HepG2 (cell line): Measurements from ENCODE around the gene GRID1. TPM values are rescaled to one million over a fixed set of nuclear protein-coding genes. Genes with fewer than 3 reads are reported as not detected.

Experiments used
- ATAC-seq: fragments of 200-7000 bp; cut with Tn5 transposase; 3 replicates; pipeline ENCODE4 v1.9.1; 2020; ENCODE audit warnings: mild to moderate bottlenecking, moderate library complexity
- BruUV-seq: library from RNA; stranded (reverse); fragments of 400-500 nt; replicated peaks from 2 replicates; lab custom pipeline; 2021; lab: Mats Ljungman, UMichigan
- CTCF ChIA-PET: fragments of 300-600 bp; formaldehyde crosslinking; extraction: SDS; loops from one replicate; lab custom pipeline; 2021; ENCODE audit warnings: low total read pairs, inconsistent platforms, low intra/inter-chr PET ratio; lab: Yijun Ruan, JAX
- POLR2A ChIA-PET: fragments of 350-600 bp; sonication (Branson Sonifier 250); formaldehyde crosslinking; loops from one replicate; lab custom pipeline; 2020; ENCODE audit warnings: antibody characterized with exemption, inconsistent platforms; lab: Yijun Ruan, JAX
- DNase-seq: peaks from one replicate; pipeline ENCODE4 v3.0.0-alpha.2; 2015; ENCODE audit warnings: low spot score
- FAIRE-seq: peaks from 3 replicates; lab custom pipeline; 2011; peaks lifted over from hg19 to GRCh38; lab: Jason Lieb, UNC
- H2AFZ ChIP-seq: one replicate; pipeline ENCODE4 v1.6.1; 2011; ENCODE audit warnings: low read length, inconsistent platforms
- H3K27ac ChIP-seq: fragments of 300-600 bp; 3 replicates; pipeline ENCODE4 v1.8.0; 2011; ENCODE audit warnings: mixed run types, mild to moderate bottlenecking, mixed read lengths, low read length, inconsistent platforms; ENCODE audit not compliant: insufficient read depth; ENCODE audit errors: extremely low read length
- H3K27me3 ChIP-seq, 2 experiments: fragments of 200-600 bp in 1 of 2; 2 replicates in 1 of 2; 3 replicates in 1 of 2; pipeline versions ENCODE4 v1.6.0 to v1.8.0; 2011; ENCODE audit warnings: low read length in 2 of 2, mild to moderate bottlenecking in 2 of 2, moderate library complexity in 2 of 2, inconsistent platforms in 1 of 2; ENCODE audit not compliant: insufficient read depth in 2 of 2, control insufficient read depth in 1 of 2
- H3K36me3 ChIP-seq, 2 experiments: fragments of 200-600 bp in 1 of 2; replicated peaks in 1 of 2; 2 replicates in 1 of 2; 3 replicates in 1 of 2; pipeline versions ENCODE4 v1.5.1 to v1.8.0; 2011; ENCODE audit warnings: low read length in 2 of 2, inconsistent platforms in 1 of 2; ENCODE audit not compliant: insufficient read depth in 2 of 2, control insufficient read depth in 1 of 2
- H3K4me1 ChIP-seq: 2 replicates; pipeline ENCODE4 v1.5.1; 2012; ENCODE audit warnings: low read length, inconsistent platforms; ENCODE audit not compliant: insufficient read depth
- H3K4me2 ChIP-seq: 2 replicates; pipeline ENCODE4 v1.6.0; 2011; ENCODE audit warnings: low read depth, low read length, inconsistent platforms
- H3K4me3 ChIP-seq, 3 experiments: fragments of 200-600 bp in 1 of 3; sonication (generic), shearing (Covaris generic) in 1 of 3; replicated peaks in 1 of 3; 2 replicates each; pipeline ENCODE4 v1.5.1; 2011 to 2016; ENCODE audit warnings: low read length in 3 of 3, inconsistent platforms in 2 of 3, low read depth in 2 of 3, mild to moderate bottlenecking in 2 of 3, control low read depth in 1 of 3, mixed read lengths in 1 of 3; ENCODE audit not compliant: insufficient read depth in 1 of 3
- H3K79me2 ChIP-seq: one replicate; pipeline ENCODE4 v1.6.1; 2011; ENCODE audit warnings: low read length, inconsistent platforms; ENCODE audit not compliant: insufficient read depth
- H3K9ac ChIP-seq: 2 replicates; pipeline ENCODE4 v1.6.0; 2011; ENCODE audit warnings: mild to moderate bottlenecking, low read depth, low read length, inconsistent platforms; ENCODE audit not compliant: insufficient read depth
- H3K9me3 ChIP-seq: 2 replicates; pipeline ENCODE4 v1.5.1; 2012; ENCODE audit warnings: mild to moderate bottlenecking, low read length
- H4K20me1 ChIP-seq: 2 replicates; pipeline ENCODE4 v1.6.0; 2011; ENCODE audit warnings: inconsistent platforms, mild to moderate bottlenecking, low read length, moderate library complexity; ENCODE audit not compliant: insufficient read depth
- ELF4 ChIP-seq: sonication (generic); formaldehyde crosslinking; IDR thresholded peaks from 2 replicates; pipeline ENCODE4 v1.5.0; 2020; ENCODE audit warnings: missing genetic modification reagents, mild to moderate bottlenecking, moderate library complexity, borderline replicate concordance
- HES4 ChIP-seq: sonication (generic); formaldehyde crosslinking; IDR thresholded peaks from 2 replicates; pipeline ENCODE4 v1.9.0; 2021; ENCODE audit warnings: mild to moderate bottlenecking, missing genetic modification reagents, borderline replicate concordance
- HOXA7 ChIP-seq: sonication (generic); formaldehyde crosslinking; IDR thresholded peaks from 2 replicates; pipeline ENCODE4 v1.8.1; 2022; ENCODE audit warnings: mild to moderate bottlenecking, missing genetic modification reagents, moderate library complexity
- MIXL1 ChIP-seq: IDR thresholded peaks from 2 replicates; pipeline ENCODE4 v1.6.1; 2016
- NR2F2 ChIP-seq: IDR thresholded peaks from 2 replicates; pipeline ENCODE4 v1.6.1; 2012; ENCODE audit warnings: low read depth, inconsistent platforms, borderline replicate concordance
- POLR2AphosphoS5 ChIP-seq: IDR thresholded peaks from 2 replicates; pipeline ENCODE4 v1.6.1; 2012; ENCODE audit warnings: low read depth, low read length
- RCOR2 ChIP-seq: IDR thresholded peaks from 2 replicates; pipeline ENCODE4 v1.6.1; 2016; ENCODE audit warnings: missing biosample characterization, missing genetic modification reagents
- TRAFD1 ChIP-seq: sonication (generic); formaldehyde crosslinking; IDR thresholded peaks from 2 replicates; pipeline ENCODE4 v1.5.1; 2020; ENCODE audit warnings: missing genetic modification reagents, mild to moderate bottlenecking, borderline replicate concordance
- ZFP82 ChIP-seq: sonication (generic); formaldehyde crosslinking; IDR thresholded peaks from 2 replicates; pipeline ENCODE4 v1.5.1; 2020; ENCODE audit warnings: mild to moderate bottlenecking, missing genetic modification reagents, borderline replicate concordance
- ZNF710 ChIP-seq: sonication (generic); formaldehyde crosslinking; IDR thresholded peaks from 2 replicates; pipeline ENCODE4 v1.5.0; 2020; ENCODE audit warnings: mild to moderate bottlenecking, missing genetic modification reagents, borderline replicate concordance
- ZNF747 ChIP-seq: sonication (generic); formaldehyde crosslinking; IDR thresholded peaks from 2 replicates; pipeline ENCODE4 v1.8.1; 2023; ENCODE audit warnings: missing genetic modification reagents, mild to moderate bottlenecking, borderline replicate concordance
- ZNF777 ChIP-seq: sonication (generic); formaldehyde crosslinking; IDR thresholded peaks from 2 replicates; pipeline ENCODE4 v1.4.0; 2020; ENCODE audit warnings: missing genetic modification reagents
- ZNF83 ChIP-seq: sonication (generic); formaldehyde crosslinking; IDR thresholded peaks from 2 replicates; pipeline ENCODE4 v1.4.0; 2020; ENCODE audit warnings: missing genetic modification reagents, mild to moderate bottlenecking, borderline replicate concordance
- ZSCAN21 ChIP-seq: sonication (generic); formaldehyde crosslinking; IDR thresholded peaks from 2 replicates; pipeline ENCODE4 v1.8.0; 2022; ENCODE audit warnings: mild to moderate bottlenecking, missing genetic modification reagents, moderate library complexity, borderline replicate concordance
- WGBS: methylation state at CpG from one replicate; pipeline ENCODE4 v1.1.6; 2017; ENCODE audit warnings: low lambda C conversion rate; 5-methylcytosine and 5-hydroxymethylcytosine counted together
- in situ Hi-C: cut with HindIII; loops from 2 replicates; pipeline ENCODE4 v1.10.0; 2017; ENCODE audit warnings: low pct_unique_long_range_greater_than_20kb; ENCODE audit not compliant: extremely low pct_ligation_motif_present
- intact Hi-C: fragments of 100-400 bp; cut with micrococcal nuclease; formaldehyde crosslinking; loops from one replicate; pipeline ENCODE4 v1.10.0; 2022; ENCODE audit not compliant: unreplicated experiment
- polyA plus RNA-seq, 8 experiments: library from polyadenylated mRNA; depleted of rRNA in 3 of 8; stranded (reverse) in 7 of 8; unstranded in 1 of 8; fragments of >200 nt; fragmentation: Illumina TruSeq in 4 of 8; extraction: Trizol in 4 of 8; gene quantifications; 2 replicates each; pipeline versions ENCODE4 v1.2.1 to v1.2.3, GENCODE V29; 2011 to 2016; ENCODE audit warnings: low read depth in 4 of 8, missing spikeins in 1 of 8, mixed read lengths in 1 of 8; ENCODE audit not compliant: insufficient read depth in 1 of 8
- total RNA-seq, 5 experiments: library from RNA; depleted of rRNA; stranded (reverse); fragments of >200 nt; fragmentation: Illumina TruSeq; extraction: Trizol; gene quantifications; 2 replicates each; pipeline ENCODE4 v1.2.3, GENCODE V29; 2016; ENCODE audit warnings: low read depth in 1 of 5
- TF ChIP-seq, protein P1 (sequence below): sonication (generic); formaldehyde crosslinking; IDR thresholded peaks from 2 replicates; pipeline ENCODE4 v1.4.0; 2020; ENCODE audit warnings: mild to moderate bottlenecking, missing genetic modification reagents
- TF ChIP-seq, protein P2 (sequence below): sonication (generic); formaldehyde crosslinking; IDR thresholded peaks from 2 replicates; pipeline ENCODE4 v1.4.0; 2020; ENCODE audit warnings: low read depth, missing genetic modification reagents
- TF ChIP-seq, protein P3 (sequence below): fragments of 450-650 bp; IDR thresholded peaks from 2 replicates; pipeline ENCODE4 v1.6.1; 2017

The GRID1 gene
- total and polyA plus RNA-seq, 2 of the 13 experiments (the other 11 are each of a cell fraction or from before 2014, with no cell fraction given) = 0.05 TPM; not detected in 1

- H2AFZ ChIP-seq = no peak overlapping the region
- in situ Hi-C loops = no loop called here
- no peaks in the 10 kb centered on the region for H3K36me3 ChIP-seq
- DNase-seq (no peak), FAIRE-seq (no peak)
- no peak overlapping the region for H3K27ac ChIP-seq
- no peaks in the 10 kb centered on the region for H3K79me2 ChIP-seq
- H3K4me1 ChIP-seq = no peaks in the 10 kb centered on the region
- H3K4me3 ChIP-seq = no peak overlapping the region
- POLR2A ChIA-PET = no interaction called here
- CTCF ChIA-PET = no interaction called here
- no peaks in the 10 kb centered on the region for H3K9me3 ChIP-seq
- TF ChIP-seq ZNF710 (CRISPR knock-in tag) (no peak), TRAFD1 (no peak), NR2F2 (no peak), ZFP82 (no peak), ZSCAN21 (no peak), ZNF747 (no peak), HOXA7 (CRISPR knock-in tag) (no peak), RCOR2 (CRISPR knock-in tag) (no peak), ELF4 (no peak), HES4 (CRISPR knock-in tag) (no peak), MIXL1 (CRISPR knock-in tag) (no peak), ZNF83 (no peak), ZNF777 (CRISPR knock-in tag) (no peak), POLR2AphosphoS5 (no peak)
- TF ChIP-seq, protein P1, sequence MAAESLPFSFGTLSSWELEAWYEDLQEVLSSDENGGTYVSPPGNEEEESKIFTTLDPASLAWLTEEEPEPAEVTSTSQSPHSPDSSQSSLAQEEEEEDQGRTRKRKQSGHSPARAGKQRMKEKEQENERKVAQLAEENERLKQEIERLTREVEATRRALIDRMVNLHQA = no peak
- TF ChIP-seq, protein P2, sequence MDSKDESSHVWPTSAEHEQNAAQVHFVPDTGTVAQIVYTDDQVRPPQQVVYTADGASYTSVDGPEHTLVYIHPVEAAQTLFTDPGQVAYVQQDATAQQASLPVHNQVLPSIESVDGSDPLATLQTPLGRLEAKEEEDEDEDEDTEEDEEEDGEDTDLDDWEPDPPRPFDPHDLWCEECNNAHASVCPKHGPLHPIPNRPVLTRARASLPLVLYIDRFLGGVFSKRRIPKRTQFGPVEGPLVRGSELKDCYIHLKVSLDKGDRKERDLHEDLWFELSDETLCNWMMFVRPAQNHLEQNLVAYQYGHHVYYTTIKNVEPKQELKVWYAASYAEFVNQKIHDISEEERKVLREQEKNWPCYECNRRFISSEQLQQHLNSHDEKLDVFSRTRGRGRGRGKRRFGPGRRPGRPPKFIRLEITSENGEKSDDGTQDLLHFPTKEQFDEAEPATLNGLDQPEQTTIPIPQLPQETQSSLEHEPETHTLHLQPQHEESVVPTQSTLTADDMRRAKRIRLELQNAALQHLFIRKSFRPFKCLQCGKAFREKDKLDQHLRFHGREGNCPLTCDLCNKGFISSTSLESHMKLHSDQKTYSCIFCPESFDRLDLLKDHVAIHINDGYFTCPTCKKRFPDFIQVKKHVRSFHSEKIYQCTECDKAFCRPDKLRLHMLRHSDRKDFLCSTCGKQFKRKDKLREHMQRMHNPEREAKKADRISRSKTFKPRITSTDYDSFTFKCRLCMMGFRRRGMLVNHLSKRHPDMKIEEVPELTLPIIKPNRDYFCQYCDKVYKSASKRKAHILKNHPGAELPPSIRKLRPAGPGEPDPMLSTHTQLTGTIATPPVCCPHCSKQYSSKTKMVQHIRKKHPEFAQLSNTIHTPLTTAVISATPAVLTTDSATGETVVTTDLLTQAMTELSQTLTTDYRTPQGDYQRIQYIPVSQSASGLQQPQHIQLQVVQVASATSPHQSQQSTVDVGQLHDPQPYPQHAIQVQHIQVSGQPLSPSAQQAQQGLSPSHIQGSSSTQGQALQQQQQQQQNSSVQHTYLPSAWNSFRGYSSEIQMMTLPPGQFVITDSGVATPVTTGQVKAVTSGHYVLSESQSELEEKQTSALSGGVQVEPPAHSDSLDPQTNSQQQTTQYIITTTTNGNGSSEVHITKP (CRISPR knock-in tag) = no peak
- TF ChIP-seq, protein P3, sequence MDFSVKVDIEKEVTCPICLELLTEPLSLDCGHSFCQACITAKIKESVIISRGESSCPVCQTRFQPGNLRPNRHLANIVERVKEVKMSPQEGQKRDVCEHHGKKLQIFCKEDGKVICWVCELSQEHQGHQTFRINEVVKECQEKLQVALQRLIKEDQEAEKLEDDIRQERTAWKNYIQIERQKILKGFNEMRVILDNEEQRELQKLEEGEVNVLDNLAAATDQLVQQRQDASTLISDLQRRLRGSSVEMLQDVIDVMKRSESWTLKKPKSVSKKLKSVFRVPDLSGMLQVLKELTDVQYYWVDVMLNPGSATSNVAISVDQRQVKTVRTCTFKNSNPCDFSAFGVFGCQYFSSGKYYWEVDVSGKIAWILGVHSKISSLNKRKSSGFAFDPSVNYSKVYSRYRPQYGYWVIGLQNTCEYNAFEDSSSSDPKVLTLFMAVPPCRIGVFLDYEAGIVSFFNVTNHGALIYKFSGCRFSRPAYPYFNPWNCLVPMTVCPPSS = no peak
- TF ChIP-seq, all 625 proteins: peak for 0
- ATAC-seq = no peak
- no peaks in the 10 kb centered on the region for H4K20me1 ChIP-seq
- intact Hi-C loops = no loop called here
- BruUV-seq = no TSS peak
- no peak overlapping the region for H3K4me2 ChIP-seq
- H3K9ac ChIP-seq = no peak overlapping the region
- whole genome bisulfite sequencing = 0% methylated on average over 1 of the region's 1 CpG
- H3K27me3 ChIP-seq = no peaks in the 10 kb centered on the region
These were observed 684.0 kb downstream of the GRID1 start for GRCh38 chr10:85682621-85683020.
